Ectodermal cell (in vitro differentiated cells): Measurements from ENCODE around the gene ATP6V1A. TPM values are rescaled to one million over a fixed set of nuclear protein-coding genes. Genes with fewer than 3 reads are reported as not detected.

Experiments
- H3K27ac ChIP-seq: 2 replicates; pipeline ENCODE4 v1.7.0; 2013; ENCODE audit warnings: mild to moderate bottlenecking, low read depth, low read length; ENCODE audit not compliant: insufficient read depth, poor library complexity, severe bottlenecking
- H3K27me3 ChIP-seq: 2 replicates; pipeline ENCODE4 v1.7.0; 2013; ENCODE audit warnings: mild to moderate bottlenecking, low read length; ENCODE audit not compliant: insufficient read depth, control insufficient read depth, poor library complexity, severe bottlenecking
- H3K36me3 ChIP-seq: one replicate; pipeline ENCODE4 v1.7.0; 2013; ENCODE audit warnings: low read length; ENCODE audit not compliant: control insufficient read depth, insufficient read depth
- H3K4me1 ChIP-seq: one replicate; pipeline ENCODE4 v1.7.0; 2013; ENCODE audit warnings: low read length; ENCODE audit not compliant: control insufficient read depth, insufficient read depth
- H3K4me3 ChIP-seq: 2 replicates; pipeline ENCODE4 v1.7.0; 2013; ENCODE audit warnings: low read depth, low read length, control low read depth; ENCODE audit not compliant: insufficient read depth
- H3K9me3 ChIP-seq: 2 replicates; pipeline ENCODE4 v1.7.0; 2013; ENCODE audit warnings: mild to moderate bottlenecking, low read length, moderate library complexity; ENCODE audit not compliant: control insufficient read depth
- WGBS, 2 experiments: methylation state at CpG; one replicate each; pipeline ENCODE4 v1.1.7; 2013; ENCODE audit warnings: missing lambda C conversion rate in 2 of 2; 5-methylcytosine and 5-hydroxymethylcytosine counted together
- polyA plus RNA-seq, 4 experiments: library from polyadenylated mRNA; stranded (reverse); fragments of 50-300 nt; gene quantifications; one replicate each; pipeline ENCODE4 v1.2.3, GENCODE V29; 2013

Gene ATP6V1A
- 46.0 TPM for polyA plus RNA-seq (2013, experiment 1 of 4)
- 47.0 TPM for polyA plus RNA-seq (2013, experiment 2 of 4)
- polyA plus RNA-seq (2013, experiment 3 of 4) = 34.7 TPM
- 36.2 TPM for polyA plus RNA-seq (2013, experiment 4 of 4)

GRCh38 chr3:113746548-113747282, at the start of gene ATP6V1A:
Gene ATP6V1A, plus strand, starts transcription at chr3:113747035. Its CDS starts 31,719 bp downstream, at chr3:113778754.
- no peaks in the 10 kb centered on the region for H3K27me3 ChIP-seq
- WGBS, 2 experiments = 0 to 1% methylated on average over 27 to 30 of the region's 34 CpGs
- peak within 1 kb of the TSS; percentile 100 for H3K27ac ChIP-seq
- H3K9me3 ChIP-seq = no peaks in the 10 kb centered on the region
- H3K4me3 ChIP-seq = peak within 1 kb of the TSS; percentile 97
- peaks cover 7% of the 10 kb centered on the region for H3K4me1 ChIP-seq
- no peaks in the 10 kb centered on the region for H3K36me3 ChIP-seq

- H3K9me3 ChIP-seq = no peaks in the 10 kb centered on the region
- H3K27me3 ChIP-seq = no peaks in the 10 kb centered on the region
- WGBS, 2 experiments = 60 to 64% methylated on average over 10 of the region's 10 CpGs
- no peaks in the 10 kb centered on the region for H3K36me3 ChIP-seq
- peak overlapping the region; percentile 66 for H3K4me3 ChIP-seq
- H3K4me1 ChIP-seq = peaks cover 8% of the 10 kb centered on the region
- H3K27ac ChIP-seq = no peak overlapping the region
Observed at GRCh38 chr3:113697500-113698090, 49.2 kb upstream of the ATP6V1A start.

GRCh38 chr3:113698213-113698742, 48.6 kb upstream of the ATP6V1A start:
- Histone ChIP-seq H3K4me3 (no peak overlapping the region), H3K4me1 (peaks cover 8% of the 10 kb centered on the region), H3K27me3 (no peaks in the 10 kb centered on the region), H3K36me3 (no peaks in the 10 kb centered on the region), H3K9me3 (no peaks in the 10 kb centered on the region), H3K27ac (no peak overlapping the region)
- WGBS, 2 experiments = 94% methylated on average over 6 of the region's 6 CpGs

- no peaks in the 10 kb centered on the region for H3K9me3 ChIP-seq
- WGBS, 2 experiments = 79 to 83% methylated on average over 24 of the region's 24 CpGs
- H3K4me3 ChIP-seq = no peak overlapping the region
- H3K27me3 ChIP-seq = no peaks in the 10 kb centered on the region
- peaks cover 8% of the 10 kb centered on the region for H3K4me1 ChIP-seq
- H3K36me3 ChIP-seq = no peaks in the 10 kb centered on the region
- H3K27ac ChIP-seq = no peak overlapping the region
Observed at GRCh38 chr3:113698956-113699355, 47.9 kb upstream of the ATP6V1A start.

GRCh38 chr3:113707835-113708234, 39.0 kb upstream of the ATP6V1A start:
- Histone ChIP-seq H3K4me3 (no peak overlapping the region), H3K36me3 (no peaks in the 10 kb centered on the region), H3K4me1 (no peaks in the 10 kb centered on the region), H3K27ac (no peak overlapping the region), H3K9me3 (no peaks in the 10 kb centered on the region), H3K27me3 (no peaks in the 10 kb centered on the region)
- 90 to 93% methylated on average over 4 of the region's 4 CpGs for WGBS, 2 experiments

GRCh38 chr3:113712129-113712528, 34.7 kb upstream of the ATP6V1A start:
- H3K9me3 ChIP-seq = no peaks in the 10 kb centered on the region
- no peaks in the 10 kb centered on the region for H3K27me3 ChIP-seq
- H3K4me3 ChIP-seq = no peak overlapping the region
- no peaks in the 10 kb centered on the region for H3K4me1 ChIP-seq
- no peaks in the 10 kb centered on the region for H3K36me3 ChIP-seq
- WGBS, 2 experiments = 88 to 100% methylated on average over 1 of the region's 3 CpGs
- H3K27ac ChIP-seq = no peak overlapping the region

GRCh38 chr3:113714702-113715101, 32.1 kb upstream of the ATP6V1A start:
- H3K27me3 ChIP-seq = no peaks in the 10 kb centered on the region
- no peak overlapping the region for H3K4me3 ChIP-seq
- H3K9me3 ChIP-seq = no peaks in the 10 kb centered on the region
- WGBS, 2 experiments = no CpG with 5 or more reads among the region's 1 CpG
- no peaks in the 10 kb centered on the region for H3K4me1 ChIP-seq
- no peaks in the 10 kb centered on the region for H3K36me3 ChIP-seq
- no peak overlapping the region for H3K27ac ChIP-seq

- Histone ChIP-seq H3K4me1 (no peaks in the 10 kb centered on the region), H3K27ac (no peak overlapping the region), H3K9me3 (no peaks in the 10 kb centered on the region), H3K36me3 (peaks cover 14% of the 10 kb centered on the region), H3K27me3 (no peaks in the 10 kb centered on the region), H3K4me3 (no peak overlapping the region)
- 94 to 99% methylated on average over 3 of the region's 3 CpGs for WGBS, 2 experiments
Observed at GRCh38 chr3:113717308-113717707, 29.5 kb upstream of the ATP6V1A start.

GRCh38 chr3:113717818-113718217, 29.0 kb upstream of the ATP6V1A start:
- no peaks in the 10 kb centered on the region for H3K9me3 ChIP-seq
- peaks cover 14% of the 10 kb centered on the region for H3K36me3 ChIP-seq

GRCh38 chr3:113719294-113719693, 27.5 kb upstream of the ATP6V1A start:
- Histone ChIP-seq H3K36me3 (peaks cover 14% of the 10 kb centered on the region), H3K27me3 (no peaks in the 10 kb centered on the region), H3K4me3 (no peak overlapping the region), H3K27ac (no peak overlapping the region), H3K4me1 (no peaks in the 10 kb centered on the region), H3K9me3 (no peaks in the 10 kb centered on the region)
- WGBS, 2 experiments = 100% methylated on average over 1 of the region's 1 CpG; no CpG with 5 or more reads in 1 of the 2 experiments

More at GRCh38 chr3:113717818-113718217, 29.0 kb upstream of the ATP6V1A start:
- H3K27ac ChIP-seq = no peak overlapping the region
- H3K27me3 ChIP-seq = no peaks in the 10 kb centered on the region
- H3K4me1 ChIP-seq = no peaks in the 10 kb centered on the region
- H3K4me3 ChIP-seq = no peak overlapping the region
- WGBS, 2 experiments = 93 to 98% methylated on average over 3 of the region's 3 CpGs
